Measurements from ENCODE around the gene SMARCD3.

GRCh38 chr7:151226875-151227782 is 21.4 kb downstream of the SMARCD3 start, which contains the start of gene ABCF2:
- TF ChIP-seq CTCF (IDR thresholded peaks at IDR 0.05) (no peak), POLR2A (IDR thresholded peaks at IDR 0.05) (no peak)

Data from lower leg skin (tissue), 3 donors.